Posterior vena cava (tissue), 2 donors: ENCODE results near the gene STXBP4. TPM values are rescaled to one million over a fixed set of nuclear protein-coding genes. Genes with fewer than 3 reads are reported as not detected.

ENCODE experiments used
- DNase-seq: peaks from one replicate; pipeline ENCODE4 v3.0.0-alpha.2; 2020; ENCODE audit warnings: low spot score
- intact Hi-C, 2 donors: fragments of 100-400 bp; cut with DNase I; formaldehyde crosslinking; loops; one replicate each; pipeline versions ENCODE4 v1.14.1 to v1.14.2; 2022 to 2023
- total RNA-seq, 2 donors: library from RNA; stranded (reverse); fragmentation: NEBNext Ultra II Directional; extraction: Animal tissue kit (Norgen Biotek cat#: 25700); gene quantifications; one replicate each; pipeline ENCODE4 v1.2.1, GENCODE V29; 2021
- donor health status: DM: yes; HTN: yes; CAD: no.
- donor health status: DM: yes; HTN: yes; CAD: no.

STXBP4 gene
- total RNA-seq, 2 donors from 2014 or later = 18.3 to 20.8 TPM

DNA sequence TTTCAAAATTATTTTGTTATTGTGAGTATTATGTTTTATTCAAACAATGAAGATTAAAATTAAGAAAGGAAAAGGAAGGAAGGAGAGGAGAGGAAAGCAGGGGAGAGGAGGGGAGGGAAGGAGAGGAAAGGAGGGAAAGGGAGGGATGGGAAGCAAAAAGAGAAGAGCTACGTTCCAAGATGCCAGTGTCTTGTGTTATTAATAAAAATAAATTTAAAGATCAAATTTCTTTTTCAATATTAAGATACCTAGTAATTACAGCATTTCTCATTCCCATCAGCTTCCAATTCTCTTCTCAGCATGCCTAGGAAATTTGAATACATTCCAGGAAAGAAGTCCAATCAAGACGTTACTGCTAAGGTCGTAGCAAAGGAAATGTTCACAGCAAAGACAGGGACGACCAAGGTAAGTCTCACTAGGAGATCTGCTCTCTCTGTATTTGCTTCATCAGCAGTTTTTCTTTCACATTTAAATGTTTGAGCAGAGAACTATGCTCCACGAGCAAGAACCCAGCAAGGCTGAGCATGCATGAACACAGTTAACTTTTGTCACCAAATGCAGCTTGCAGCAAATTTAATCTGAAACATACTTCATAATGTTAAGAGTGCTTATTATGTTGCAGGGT is 232.9 kb downstream of the STXBP4 start:
- no peak for DNase-seq
- intact Hi-C loops = no loop called here

DNA sequence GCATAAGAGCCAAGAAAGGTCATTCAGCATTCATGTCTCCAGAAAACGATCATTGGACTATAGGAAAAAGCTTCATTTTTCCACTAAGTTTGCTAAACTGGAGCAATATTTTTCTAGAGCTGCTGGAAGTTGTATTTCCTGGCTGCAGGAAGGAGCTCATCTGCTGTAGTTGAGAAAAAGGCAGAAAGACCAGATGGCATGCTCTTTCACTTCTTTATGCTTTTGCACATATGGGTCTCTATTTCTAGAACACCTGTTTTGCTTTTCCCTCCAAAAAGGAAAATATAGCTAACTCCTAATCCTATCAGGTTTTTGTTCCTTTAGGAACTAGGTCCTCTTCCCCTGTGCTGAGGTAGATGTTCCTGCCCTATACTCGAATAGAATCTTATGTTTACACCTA is 234.3 kb downstream of the STXBP4 start:
- intact Hi-C loops = no loop called here
- no peak for DNase-seq

DNA sequence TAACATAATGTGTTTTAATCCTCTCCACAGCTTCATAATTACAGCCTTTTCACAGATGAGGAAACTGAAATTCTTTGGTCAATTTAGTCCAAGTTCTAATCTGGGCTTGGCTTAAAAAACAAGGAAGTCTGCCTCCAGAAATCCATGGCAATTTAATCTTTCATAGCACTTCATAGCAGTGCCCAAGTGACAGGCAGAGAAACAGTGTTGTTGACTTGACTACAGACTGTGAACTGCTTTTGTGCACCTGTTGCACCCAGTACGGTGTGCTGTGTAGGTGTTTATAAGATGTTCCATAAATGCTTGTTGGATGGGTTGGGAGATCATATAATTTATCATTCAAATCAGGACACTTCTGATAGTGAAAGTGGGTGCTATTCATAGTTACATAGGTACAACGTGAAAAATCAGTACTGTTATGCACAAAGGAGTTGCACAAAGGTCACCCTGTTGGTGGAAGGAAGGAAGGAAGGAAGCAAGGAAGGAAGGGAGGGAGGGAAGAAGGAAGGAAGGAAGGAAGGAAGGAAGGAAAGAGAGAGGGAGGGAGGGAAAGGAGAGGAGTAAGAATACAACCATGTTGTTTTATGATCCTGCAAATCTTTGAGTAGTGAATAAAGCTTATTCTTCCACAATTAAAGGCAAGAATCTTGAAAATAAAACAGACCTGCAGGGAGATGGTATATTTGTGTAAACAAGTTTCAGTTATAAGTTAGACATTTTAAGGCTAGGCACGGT is 239.7 kb downstream of the STXBP4 start:
- intact Hi-C loops = no loop called here
- DNase-seq = no peak

DNA sequence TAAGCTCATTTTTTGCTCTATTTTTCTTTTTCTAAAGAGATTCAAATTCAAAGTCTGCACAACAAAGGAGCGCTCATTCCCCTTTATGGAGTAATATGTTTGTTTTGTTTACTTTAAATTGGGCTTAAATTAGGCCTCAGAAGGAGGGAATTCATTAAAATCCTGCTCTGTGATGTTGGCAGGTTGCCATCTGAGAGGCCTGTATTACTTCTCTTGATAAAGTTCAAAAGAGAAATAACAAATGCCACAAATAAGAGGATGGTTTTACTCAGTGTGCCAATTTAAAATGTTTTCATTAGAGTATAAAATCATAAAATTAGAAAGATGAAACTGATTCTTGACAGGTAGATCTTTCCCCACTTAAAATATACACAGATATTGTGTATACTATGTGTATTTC is 241.7 kb downstream of the STXBP4 start:
- intact Hi-C loops = no loop called here
- DNase-seq = no peak

DNA sequence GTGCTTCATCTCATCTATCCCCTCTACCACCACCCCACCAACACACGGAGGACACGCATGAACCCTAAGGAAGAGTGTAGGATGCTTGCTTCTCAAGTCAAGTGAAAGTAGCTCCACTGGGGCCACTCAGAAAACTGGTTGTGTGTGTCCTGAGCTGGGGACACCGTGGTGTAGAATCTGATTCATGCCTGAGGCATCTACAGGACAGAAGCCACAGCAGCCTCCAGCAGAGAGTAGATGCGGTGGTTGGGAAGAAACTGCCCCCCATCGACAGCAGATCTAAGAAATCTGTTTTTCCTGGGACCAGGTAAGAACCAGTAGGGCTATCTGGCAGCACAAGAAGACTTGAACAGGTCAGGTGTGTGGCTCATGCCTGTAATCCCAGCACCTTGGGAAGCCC is 244.3 kb downstream of the STXBP4 start:
- intact Hi-C loops = no loop called here
- DNase-seq = no peak

DNA sequence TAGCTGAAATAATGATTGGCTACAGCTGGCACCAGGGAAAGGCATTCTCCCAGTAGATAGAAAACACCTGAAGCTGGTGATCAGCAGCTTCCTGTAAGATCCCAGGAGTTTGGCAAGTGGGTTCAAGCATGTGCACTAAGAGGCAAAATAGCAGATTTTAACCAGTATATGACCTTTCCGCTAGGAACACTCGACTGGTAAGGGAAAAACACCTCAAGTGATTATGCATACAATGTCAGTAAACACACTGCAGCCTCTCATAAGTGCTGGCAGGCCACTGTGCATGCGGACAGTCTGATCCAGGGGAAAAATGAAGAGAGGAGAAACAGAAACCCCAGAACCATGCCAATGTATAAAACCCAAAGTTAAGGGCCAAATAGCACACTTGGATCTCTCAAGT is 247.1 kb downstream of the STXBP4 start:
- intact Hi-C loops = no loop called here
- DNase-seq = no peak

DNA sequence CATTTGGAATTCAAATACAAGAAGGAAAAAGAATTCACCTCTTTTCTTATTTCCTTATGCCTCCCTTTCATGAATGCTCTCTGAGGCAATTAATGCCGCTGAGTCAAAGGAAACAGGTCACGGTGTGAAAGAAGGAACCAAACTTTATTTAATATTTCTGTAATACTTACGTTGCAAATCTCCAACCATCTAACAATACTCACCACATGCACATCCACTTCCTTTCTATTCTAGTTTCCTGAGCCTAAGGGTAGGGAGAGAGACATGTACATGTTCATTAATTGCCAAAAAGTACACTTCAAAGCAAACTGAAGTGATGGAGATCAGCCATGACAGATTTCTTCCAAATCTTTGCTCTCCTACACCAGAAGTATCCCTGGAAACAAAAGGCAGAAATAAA is 248.3 kb downstream of the STXBP4 start:
- intact Hi-C loops = no loop called here

DNA sequence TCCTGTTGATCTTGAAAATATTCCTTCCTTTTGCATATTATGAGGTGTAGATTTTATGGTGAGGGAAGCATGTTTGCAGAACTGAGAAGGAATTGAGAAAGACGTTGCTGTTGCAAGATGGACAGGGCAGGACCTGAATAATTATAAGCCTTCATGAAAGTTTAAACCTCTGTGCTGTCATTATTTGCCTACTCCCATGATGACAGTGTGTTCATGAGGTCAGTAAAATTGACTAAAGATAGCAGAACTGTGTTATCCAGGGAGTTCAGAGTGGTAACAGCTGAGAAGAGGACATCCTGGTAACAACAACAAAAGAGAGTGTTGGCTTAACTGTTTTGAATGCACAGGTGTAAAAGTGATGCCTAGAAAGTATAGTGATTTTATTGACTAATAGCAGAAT is 250.9 kb downstream of the STXBP4 start:
- DNase-seq = no peak
- intact Hi-C loops = no loop called here

More for the DNA sequence above, 248.3 kb downstream of the STXBP4 start:
- DNase-seq = no peak

DNA sequence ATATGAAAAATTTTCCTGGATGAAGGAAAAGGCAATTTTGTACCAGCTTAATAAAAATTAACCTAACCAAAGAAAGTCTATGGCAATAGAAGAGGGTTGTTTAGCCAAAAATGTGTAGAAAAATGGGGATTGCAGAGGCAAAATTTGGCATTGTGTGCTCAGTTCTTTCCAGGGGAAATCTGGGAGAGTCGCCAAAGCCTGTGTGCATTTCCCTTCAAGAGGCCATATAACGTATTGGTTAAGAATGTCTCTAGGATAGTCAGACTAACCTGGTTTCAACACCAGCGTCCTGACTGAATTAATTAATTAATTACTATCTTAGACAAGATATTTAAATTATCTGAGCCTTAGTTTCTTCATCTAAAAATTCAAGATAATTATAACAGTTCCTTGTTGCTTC is 251.4 kb downstream of the STXBP4 start:
- intact Hi-C loops = loop anchor here in 1 of 2 donors (10.0 kb wide), 1 partner anchor 115 kb away; no protein-coding TSS in a partner anchor
- DNase-seq = no peak

Other genes starting within 250 kb of the STXBP4 start
- 1 to 10 TPM; 4.2 to 4.7 TPM for gene TOM1L1, start 67.9 kb upstream of the STXBP4 start, total RNA-seq
- gene COX11, start 111 bp upstream of the STXBP4 start, total RNA-seq = 10 to 100 TPM; 46.1 to 48.8 TPM